NCI-H1436 (cell line): Measurements from ENCODE around the gene MNT.
A peak's percentile ranks its signal among the peaks of the same experiment; 100 is the strongest.

ENCODE experiments used
- DNase-seq: peaks from one replicate; lab custom pipeline; 2025; lab: John Stamatoyannopoulos, UW

MNT gene

GRCh38 chr17:2395258-2396181, 5.3 kb downstream of the MNT start:
- no peak for DNase-seq

DNA sequence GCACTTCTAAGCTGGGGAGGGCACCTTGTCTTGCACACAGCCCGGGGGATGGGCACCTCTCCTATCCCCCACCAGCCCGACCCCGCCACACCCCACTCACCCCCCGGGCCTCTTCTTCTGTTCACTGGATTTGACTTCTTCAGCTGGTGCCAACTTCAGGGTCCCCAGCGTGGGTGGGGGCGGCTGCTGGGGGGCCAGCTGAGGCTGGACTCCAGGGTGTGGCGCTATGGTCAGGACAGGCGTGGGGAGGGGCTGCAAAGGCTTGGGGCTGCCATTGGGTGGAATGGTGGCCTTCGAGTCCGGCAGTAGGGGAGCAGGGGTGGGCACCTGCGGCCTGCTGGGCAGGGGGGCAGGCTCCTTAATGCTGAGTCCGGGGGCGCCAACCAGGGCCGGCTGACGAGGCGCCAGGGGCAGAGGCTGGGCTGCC, 6.1 kb downstream of the MNT start:
- DNase-seq: no peak

DNA sequence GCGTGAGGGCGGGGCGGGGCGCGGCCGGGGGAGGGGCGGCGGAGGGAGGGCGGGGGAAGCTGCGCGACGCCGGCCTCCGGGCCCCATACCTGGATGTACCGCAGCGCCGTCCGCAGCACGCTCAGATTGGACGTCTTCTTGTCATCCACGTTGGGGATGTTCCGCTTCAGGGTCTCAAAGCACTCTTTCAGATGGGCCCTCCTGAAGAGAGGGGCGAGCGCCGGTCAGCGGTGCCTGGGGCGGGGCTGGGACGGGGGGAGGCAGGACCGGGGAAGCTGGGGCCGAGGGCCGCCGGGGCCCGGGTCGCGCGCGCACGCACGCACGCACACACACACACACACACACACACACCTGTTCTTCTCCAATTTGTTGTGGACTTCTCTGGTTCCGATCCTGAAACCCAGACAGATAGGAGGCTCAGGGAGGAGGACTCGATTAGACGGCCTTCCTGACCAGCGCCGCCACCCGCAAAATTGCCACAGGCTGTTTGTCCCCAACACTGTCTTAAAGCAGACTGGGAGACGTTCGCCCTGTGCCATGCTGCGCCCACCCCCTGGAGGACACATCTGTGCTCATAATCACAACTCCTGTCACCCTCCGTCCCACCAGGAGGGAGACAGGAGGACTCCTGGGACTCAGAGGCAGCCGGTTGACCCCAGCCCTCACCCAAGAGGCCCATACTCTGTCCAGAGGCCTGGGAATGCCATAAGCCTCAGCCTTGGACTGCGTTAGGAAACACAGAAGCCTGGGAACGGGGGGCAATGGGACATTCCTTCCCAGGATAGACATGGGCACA, 6.7 kb downstream of the MNT start:
- no peak for DNase-seq

- peak; percentile 82 for DNase-seq
Observed at GRCh38 chr17:2393174-2393953, 7.5 kb downstream of the MNT start.

GRCh38 chr17:2392252-2393173, 8.3 kb downstream of the MNT start:
- peak; percentile 93 for DNase-seq

- no peak for DNase-seq
Observed at GRCh38 chr17:2391597-2392251, 9.1 kb downstream of the MNT start.

GRCh38 chr17:2390199-2390836, 10.5 kb downstream of the MNT start:
- DNase-seq: no peak

DNA sequence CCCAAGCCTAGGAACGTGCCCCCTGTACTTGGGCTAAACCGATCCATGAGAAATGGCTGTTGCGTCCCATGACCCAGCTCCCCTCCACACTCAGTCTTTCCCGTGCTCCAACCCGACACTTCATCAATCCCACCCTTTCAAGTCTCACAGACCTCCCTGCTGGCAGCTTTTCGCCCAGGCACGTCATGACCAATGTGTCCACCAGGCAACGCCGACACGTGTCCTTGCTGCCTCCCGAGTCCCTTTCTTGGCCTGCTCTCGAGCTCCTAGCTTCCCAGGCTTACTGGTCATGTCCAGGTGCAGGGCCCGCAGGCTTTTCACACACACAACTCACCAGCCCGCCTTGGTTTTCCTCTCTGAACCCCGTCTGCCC, 12.2 kb downstream of the MNT start:
- DNase-seq: no peak

GRCh38 chr17:2388020-2388682, 12.7 kb downstream of the MNT start:
- DNase-seq: peak; percentile 17

DNA sequence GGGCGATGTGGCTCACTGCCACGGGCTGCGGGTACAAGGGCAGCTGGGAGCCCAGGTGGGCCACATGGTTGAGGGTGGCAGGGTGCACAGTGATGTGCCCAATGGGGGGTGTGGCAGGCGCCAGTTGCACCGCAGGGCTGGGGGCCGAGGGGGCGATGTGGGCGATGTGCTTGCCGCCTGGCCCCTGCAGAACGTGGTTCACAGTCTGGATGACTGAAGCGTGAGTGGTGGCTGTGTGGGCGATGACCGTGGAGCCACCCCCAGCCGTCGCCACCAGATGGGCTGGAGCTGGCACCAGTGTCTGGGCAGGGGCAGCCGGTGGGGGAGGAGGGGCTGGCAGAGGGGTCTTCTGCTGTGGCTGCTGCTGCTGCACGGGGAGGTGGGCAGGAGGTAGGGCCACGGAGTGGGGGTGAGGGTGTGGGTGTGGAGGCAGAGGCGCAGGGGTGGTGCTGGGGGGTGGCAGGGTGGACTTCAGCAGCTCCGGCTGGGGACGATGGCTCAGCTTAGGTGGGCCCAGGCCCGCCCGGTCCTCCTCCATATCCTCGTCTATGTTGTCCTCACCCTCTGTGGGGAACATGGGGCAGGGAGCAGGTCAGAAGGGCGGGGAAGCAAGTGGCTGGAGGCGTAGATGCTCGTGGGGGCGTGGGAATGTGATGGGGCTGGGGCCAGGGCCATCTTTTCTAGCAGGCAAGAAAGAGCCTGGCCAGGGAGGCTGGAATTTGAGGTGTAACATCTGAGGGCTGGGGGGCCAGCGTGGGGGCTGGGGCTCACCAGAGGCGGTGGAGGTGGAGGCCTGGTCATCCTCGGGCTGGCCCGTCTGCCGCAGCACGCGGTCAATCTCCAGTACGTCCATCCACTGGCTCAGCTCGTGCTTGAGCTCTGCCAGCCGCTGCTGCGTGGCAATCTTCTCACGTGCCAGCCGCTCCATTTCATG, 13.5 kb downstream of the MNT start:
- no peak for DNase-seq

DNA sequence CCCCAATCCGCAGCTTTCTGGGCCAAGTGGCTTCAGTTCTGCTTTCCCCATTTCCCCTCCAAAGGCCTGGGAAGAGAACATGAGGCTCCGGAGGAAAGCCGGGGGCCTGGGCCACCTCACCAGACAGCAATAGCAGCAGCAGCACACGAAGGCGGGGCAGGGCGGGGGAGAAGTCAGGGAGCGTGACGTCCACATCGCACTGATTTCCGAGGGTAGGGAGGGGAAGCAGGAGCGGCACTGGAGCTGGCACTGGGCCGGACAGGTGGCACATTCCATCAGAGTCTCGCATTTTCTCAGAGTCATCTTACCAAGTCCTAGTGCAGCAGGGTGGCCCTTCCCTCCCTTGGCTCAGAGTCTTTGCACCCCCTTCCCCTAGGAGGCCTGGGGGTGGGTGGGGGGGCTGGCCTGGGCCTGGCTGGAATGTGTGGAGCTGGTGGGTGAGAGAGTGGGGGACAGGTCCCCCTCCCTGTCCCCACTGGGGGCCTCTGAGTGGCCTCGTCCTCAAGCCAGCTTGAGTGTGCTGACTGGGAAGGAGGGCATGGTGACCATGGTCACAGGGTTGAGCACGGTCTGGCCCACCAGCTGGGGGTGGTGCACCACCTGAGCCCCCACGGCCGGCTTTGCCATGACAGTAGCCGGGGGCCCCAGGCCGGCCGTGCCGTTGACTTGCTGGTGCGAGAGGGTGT, 14.3 kb downstream of the MNT start:
- no peak for DNase-seq

DNA sequence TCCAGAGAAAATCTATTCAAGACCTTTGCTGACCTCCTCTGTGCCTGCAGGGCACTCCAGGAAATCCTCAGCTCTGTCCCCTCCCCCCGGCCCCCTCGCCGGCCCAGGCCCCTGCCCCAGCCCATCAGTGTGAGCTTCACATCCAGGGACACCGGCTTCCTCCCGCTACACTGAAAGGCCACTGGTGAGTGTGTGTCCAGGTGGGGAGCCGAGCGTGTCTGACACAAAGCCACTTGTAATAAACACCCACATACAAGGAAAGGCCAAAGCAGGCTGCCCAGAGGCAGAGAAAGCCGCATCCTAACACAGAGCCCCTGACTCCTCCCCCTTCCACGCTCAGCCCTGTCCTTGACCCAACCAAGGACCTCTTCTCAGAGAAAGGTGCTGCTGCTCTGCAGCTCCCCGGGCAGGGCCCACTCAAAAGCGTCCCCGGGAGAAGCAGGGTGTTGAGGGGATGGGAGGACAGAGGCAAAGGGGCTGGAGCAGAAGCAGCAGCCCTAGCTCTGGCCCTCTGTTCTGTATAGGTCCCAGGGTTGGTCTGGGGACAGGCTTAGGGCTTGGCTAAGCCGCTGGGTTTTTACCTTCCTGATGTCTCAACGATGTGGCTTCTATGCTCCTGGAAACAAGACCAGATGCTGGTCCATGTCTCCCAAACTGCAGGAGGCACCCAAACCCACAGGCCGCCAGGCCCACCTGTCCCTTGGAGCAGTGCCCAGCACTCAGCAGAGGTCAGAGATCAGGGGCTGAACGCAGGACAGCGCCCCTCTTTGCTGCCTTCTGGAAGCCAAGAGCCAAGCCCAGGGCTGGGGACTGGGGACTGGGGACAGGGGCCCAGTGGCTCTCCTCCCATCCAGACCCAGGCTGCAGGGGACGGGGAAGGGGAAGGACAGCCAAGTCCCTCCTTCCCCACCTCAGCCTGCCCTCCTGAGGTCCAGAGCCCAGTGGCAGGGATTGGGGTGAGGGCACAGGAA, 15.3 kb downstream of the MNT start:
- DNase-seq: no peak

DNA sequence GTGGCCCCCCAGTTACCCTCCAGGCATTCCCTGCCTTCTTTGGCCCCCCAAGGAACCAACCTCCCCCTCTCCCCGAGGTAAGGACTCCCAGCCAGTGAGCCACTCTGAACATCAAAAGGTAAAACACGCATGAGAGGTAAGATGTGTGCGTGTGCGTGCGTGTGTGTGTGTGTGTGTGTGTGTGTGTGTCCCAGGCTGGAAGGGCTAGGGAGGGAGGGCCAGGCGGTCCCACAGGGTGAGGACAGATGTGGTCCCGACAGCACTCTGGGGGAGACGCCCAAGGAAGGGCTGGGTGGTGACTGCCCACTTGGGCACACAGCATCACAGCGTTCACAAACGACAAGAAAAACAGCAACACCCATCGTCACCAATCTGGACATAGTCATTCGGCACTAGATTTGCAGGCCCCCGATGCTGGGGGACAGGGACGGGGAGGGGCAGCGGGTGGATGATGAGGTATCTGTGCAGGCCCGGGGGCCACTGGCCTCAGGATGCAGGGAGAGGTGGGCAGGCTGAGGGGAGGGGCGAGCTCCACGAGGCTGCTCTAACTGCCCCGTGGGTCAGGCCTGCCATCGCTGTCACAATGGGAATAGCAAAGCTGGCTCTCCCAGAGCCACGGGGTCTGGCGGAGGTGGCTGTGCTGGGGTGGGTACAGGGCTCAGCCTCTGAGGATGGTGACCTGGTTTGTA, 16.3 kb downstream of the MNT start:
- no peak for DNase-seq

DNA sequence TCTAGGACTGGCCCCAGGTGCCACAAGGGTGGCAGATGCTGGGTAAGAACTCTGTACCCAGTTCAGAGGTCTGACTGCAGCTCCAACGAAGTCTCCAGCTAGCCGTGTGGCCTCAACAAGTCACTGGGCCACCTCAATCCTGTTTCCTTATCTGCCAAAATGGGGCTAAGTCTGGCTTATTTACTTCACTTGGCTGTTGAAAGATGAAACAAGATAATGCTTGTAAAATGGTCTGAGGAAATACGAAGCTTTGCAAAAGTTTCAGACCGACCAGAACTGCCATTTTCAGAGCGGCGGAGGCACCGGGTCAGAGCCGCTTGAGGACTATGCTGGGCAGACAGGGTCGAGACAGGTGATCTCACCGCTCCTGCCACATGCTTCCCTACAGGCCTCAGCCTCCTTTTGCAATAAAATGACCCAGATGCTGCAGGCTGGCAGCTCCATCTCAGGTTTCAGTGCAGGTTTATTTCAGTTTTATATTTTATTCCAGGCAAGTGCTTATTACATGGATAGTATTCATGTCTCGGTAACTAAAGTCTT, 17.2 kb downstream of the MNT start:
- DNase-seq: no peak

DNA sequence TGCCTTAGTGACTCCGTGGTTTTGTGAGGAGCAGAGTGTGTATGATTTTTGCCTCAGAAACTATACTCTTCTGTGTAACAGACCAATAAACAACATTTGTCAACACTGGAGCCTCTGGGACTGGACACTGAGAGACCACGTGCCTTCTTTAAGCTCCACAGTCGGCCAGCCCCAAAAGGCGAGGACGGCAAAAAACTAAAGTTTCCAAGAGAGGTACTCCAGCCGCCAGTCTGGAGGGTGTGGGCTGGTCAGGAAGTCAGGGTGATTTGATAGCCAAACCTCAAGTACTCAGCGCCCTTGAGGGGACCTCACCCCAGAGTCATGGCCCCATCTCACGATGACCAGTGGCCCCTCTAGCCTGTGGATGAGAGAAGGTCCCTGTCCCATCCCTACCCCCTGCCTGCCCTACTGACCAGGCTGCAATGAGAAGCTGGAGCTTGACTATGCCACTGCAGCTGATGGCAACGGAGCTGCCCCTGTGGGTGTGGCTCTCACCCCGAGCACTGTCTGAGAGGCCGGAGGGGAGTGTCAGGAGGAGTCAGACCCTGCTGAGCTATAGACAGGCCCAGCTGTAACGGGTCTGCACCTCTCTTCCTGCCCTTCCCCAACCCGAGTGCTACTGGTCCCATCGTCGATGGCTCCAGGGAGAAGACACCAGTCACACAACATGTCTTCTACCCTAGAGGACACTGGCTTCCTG, 19.8 kb downstream of the MNT start:
- DNase-seq: no peak
